ENCODE results near the gene FBXW9.

DNA sequence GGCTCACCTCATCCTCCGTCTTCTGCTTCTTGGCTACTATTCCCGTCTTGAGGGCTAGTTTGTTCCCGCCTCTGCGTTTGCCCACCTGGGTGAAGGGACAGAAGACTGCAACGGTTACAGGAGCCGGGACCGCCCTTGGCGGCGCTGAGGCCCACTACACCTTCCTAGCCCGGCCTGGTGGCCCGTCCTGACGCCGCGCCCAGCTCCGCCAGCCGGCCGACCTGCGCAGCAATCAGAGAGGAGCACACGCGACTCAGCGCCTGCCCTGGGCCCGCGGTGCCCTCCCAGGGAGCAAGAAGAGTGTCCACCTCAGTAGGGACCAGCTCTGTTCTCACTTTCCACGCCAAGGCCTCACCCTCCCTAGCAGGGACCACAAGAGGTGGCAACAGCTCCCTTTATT lies 34.9 kb upstream of the FBXW9 start:
- TF ChIP-seq, protein P1, sequence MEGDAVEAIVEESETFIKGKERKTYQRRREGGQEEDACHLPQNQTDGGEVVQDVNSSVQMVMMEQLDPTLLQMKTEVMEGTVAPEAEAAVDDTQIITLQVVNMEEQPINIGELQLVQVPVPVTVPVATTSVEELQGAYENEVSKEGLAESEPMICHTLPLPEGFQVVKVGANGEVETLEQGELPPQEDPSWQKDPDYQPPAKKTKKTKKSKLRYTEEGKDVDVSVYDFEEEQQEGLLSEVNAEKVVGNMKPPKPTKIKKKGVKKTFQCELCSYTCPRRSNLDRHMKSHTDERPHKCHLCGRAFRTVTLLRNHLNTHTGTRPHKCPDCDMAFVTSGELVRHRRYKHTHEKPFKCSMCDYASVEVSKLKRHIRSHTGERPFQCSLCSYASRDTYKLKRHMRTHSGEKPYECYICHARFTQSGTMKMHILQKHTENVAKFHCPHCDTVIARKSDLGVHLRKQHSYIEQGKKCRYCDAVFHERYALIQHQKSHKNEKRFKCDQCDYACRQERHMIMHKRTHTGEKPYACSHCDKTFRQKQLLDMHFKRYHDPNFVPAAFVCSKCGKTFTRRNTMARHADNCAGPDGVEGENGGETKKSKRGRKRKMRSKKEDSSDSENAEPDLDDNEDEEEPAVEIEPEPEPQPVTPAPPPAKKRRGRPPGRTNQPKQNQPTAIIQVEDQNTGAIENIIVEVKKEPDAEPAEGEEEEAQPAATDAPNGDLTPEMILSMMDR (IDR thresholded peaks at IDR 0.05 in 2 of 3, conservative IDR thresholded peaks at IDR 0.05 in 1 of 3; ENCODE audit: borderline replicate concordance in 1 of 3, insufficient read depth in 1 of 3, low read depth in 2 of 3, low read length in 2 of 3) = no peak
- TF ChIP-seq EZH2 (IDR thresholded peaks at IDR 0.05) (no peak), ZFX (IDR thresholded peaks at IDR 0.05) (no peak), EGR1 (IDR thresholded peaks at IDR 0.05; ENCODE audit: low read depth) (no peak), YY1 (IDR thresholded peaks at IDR 0.05; ENCODE audit: extremely low read depth, insufficient replicate concordance, low read depth, low read length) (no peak), POLR2AphosphoS5 (IDR thresholded peaks at IDR 0.05; ENCODE audit: low read depth, low read length) (no peak), SIN3A (IDR thresholded peaks at IDR 0.05; ENCODE audit: low read depth) (no peak), CEBPB (IDR thresholded peaks at IDR 0.05; ENCODE audit: low read depth) (no peak), EZH2phosphoT487 (IDR thresholded peaks at IDR 0.05; ENCODE audit: borderline replicate concordance) (no peak)
- TF ChIP-seq, protein P2, sequence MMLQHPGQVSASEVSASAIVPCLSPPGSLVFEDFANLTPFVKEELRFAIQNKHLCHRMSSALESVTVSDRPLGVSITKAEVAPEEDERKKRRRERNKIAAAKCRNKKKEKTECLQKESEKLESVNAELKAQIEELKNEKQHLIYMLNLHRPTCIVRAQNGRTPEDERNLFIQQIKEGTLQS (IDR thresholded peaks at IDR 0.05) = no peak
- TF ChIP-seq, protein P3, sequence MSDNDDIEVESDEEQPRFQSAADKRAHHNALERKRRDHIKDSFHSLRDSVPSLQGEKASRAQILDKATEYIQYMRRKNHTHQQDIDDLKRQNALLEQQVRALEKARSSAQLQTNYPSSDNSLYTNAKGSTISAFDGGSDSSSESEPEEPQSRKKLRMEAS (IDR thresholded peaks at IDR 0.05) = no peak
- TF ChIP-seq, protein P4, sequence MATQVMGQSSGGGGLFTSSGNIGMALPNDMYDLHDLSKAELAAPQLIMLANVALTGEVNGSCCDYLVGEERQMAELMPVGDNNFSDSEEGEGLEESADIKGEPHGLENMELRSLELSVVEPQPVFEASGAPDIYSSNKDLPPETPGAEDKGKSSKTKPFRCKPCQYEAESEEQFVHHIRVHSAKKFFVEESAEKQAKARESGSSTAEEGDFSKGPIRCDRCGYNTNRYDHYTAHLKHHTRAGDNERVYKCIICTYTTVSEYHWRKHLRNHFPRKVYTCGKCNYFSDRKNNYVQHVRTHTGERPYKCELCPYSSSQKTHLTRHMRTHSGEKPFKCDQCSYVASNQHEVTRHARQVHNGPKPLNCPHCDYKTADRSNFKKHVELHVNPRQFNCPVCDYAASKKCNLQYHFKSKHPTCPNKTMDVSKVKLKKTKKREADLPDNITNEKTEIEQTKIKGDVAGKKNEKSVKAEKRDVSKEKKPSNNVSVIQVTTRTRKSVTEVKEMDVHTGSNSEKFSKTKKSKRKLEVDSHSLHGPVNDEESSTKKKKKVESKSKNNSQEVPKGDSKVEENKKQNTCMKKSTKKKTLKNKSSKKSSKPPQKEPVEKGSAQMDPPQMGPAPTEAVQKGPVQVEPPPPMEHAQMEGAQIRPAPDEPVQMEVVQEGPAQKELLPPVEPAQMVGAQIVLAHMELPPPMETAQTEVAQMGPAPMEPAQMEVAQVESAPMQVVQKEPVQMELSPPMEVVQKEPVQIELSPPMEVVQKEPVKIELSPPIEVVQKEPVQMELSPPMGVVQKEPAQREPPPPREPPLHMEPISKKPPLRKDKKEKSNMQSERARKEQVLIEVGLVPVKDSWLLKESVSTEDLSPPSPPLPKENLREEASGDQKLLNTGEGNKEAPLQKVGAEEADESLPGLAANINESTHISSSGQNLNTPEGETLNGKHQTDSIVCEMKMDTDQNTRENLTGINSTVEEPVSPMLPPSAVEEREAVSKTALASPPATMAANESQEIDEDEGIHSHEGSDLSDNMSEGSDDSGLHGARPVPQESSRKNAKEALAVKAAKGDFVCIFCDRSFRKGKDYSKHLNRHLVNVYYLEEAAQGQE (IDR thresholded peaks at IDR 0.05; ENCODE audit: low read depth) = no peak
